Hair follicular keratinocyte (primary cell): Measurements from ENCODE around the gene GPHB5. TPM values are rescaled to one million over a fixed set of nuclear protein-coding genes. Genes with fewer than 3 reads are reported as not detected.

ENCODE experiments used
- total RNA-seq: library from RNA; depleted of rRNA; stranded (reverse); fragments of >200 nt; gene quantifications from 2 replicates; pipeline ENCODE4 v1.2.3, GENCODE V29; 2015

GPHB5 gene
- not detected in 2 replicates for total RNA-seq

DNA sequence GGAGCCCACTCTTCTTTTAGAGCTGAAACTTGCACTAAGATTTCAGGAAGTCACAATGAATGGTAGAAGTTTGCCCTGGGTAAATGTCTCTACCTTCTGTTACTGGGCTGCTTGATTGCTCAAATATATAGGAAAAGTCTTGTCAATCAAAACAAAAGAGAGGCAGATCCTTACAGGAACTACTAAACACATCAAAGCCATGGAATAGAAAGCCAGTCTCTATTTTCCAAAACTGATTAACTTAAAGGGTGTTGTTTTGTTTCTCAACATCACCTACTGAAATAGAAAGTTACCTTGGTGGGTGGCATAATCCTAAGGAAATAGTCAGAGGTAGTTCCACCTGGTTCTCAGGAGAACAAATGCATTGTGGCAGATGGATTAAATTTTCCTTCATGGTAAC is at the start of gene GPHB5:
Gene GPHB5 (minus strand): TSS at position 101 of the 400 bp plus-strand sequence. CDS start 1,086 bp downstream, outside the sequence.

Other genes with a start within 250 kb of the GPHB5 start
- not detected in 2 replicates for gene RHOJ, start 114.5 kb downstream of the GPHB5 start, total RNA-seq
- gene PPP2R5E, start 224.4 kb upstream of the GPHB5 start, total RNA-seq, result 18.6 and 20.0 TPM in 2 replicates